Ishikawa (cell line): ENCODE measurements around the gene HYPK.

ENCODE experiments used
- CEBPB ChIP-seq: IDR thresholded peaks from 2 replicates; pipeline ENCODE4 v1.6.1; 2012
- CREB1 ChIP-seq: IDR thresholded peaks from 2 replicates; pipeline ENCODE4 v1.6.1; 2012; ENCODE audit warnings: low read depth
- EGR1 ChIP-seq: IDR thresholded peaks from 2 replicates; pipeline ENCODE4 v1.6.1; 2012
- EP300 ChIP-seq: IDR thresholded peaks from 2 replicates; pipeline ENCODE4 v1.6.1; 2012; ENCODE audit warnings: borderline replicate concordance
- FOXM1 ChIP-seq: IDR thresholded peaks from 2 replicates; pipeline ENCODE4 v1.6.1; 2012; ENCODE audit warnings: low read depth, borderline replicate concordance
- NFIC ChIP-seq: IDR thresholded peaks from 2 replicates; pipeline ENCODE4 v1.6.1; 2012
- RAD21 ChIP-seq: IDR thresholded peaks from 2 replicates; pipeline ENCODE4 v1.6.1; 2012; ENCODE audit warnings: low read depth
- TAF1 ChIP-seq: IDR thresholded peaks from 2 replicates; pipeline ENCODE4 v1.6.1; 2012; ENCODE audit warnings: low read depth, mild to moderate bottlenecking
- TCF12 ChIP-seq: IDR thresholded peaks from 2 replicates; pipeline ENCODE4 v1.6.1; 2012; ENCODE audit warnings: low read depth
- TEAD4 ChIP-seq: IDR thresholded peaks from 2 replicates; pipeline ENCODE4 v1.6.1; 2012
- YY1 ChIP-seq: IDR thresholded peaks from 2 replicates; pipeline ENCODE4 v1.6.1; 2012; ENCODE audit warnings: low read depth
- ZBTB7A ChIP-seq: IDR thresholded peaks from 2 replicates; pipeline ENCODE4 v1.6.1; 2012; ENCODE audit warnings: low read depth
- TF ChIP-seq, protein P1 (sequence below): IDR thresholded peaks from 2 replicates; pipeline ENCODE4 v1.6.1; 2012
- TF ChIP-seq, protein P2 (sequence below): IDR thresholded peaks from 2 replicates; pipeline ENCODE4 v1.6.1; 2012
- TF ChIP-seq, protein P3 (sequence below): IDR thresholded peaks from 2 replicates; pipeline ENCODE4 v1.6.1; 2012; ENCODE audit warnings: low read depth, mild to moderate bottlenecking

Gene HYPK, protein sequence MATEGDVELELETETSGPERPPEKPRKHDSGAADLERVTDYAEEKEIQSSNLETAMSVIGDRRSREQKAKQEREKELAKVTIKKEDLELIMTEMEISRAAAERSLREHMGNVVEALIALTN

DNA sequence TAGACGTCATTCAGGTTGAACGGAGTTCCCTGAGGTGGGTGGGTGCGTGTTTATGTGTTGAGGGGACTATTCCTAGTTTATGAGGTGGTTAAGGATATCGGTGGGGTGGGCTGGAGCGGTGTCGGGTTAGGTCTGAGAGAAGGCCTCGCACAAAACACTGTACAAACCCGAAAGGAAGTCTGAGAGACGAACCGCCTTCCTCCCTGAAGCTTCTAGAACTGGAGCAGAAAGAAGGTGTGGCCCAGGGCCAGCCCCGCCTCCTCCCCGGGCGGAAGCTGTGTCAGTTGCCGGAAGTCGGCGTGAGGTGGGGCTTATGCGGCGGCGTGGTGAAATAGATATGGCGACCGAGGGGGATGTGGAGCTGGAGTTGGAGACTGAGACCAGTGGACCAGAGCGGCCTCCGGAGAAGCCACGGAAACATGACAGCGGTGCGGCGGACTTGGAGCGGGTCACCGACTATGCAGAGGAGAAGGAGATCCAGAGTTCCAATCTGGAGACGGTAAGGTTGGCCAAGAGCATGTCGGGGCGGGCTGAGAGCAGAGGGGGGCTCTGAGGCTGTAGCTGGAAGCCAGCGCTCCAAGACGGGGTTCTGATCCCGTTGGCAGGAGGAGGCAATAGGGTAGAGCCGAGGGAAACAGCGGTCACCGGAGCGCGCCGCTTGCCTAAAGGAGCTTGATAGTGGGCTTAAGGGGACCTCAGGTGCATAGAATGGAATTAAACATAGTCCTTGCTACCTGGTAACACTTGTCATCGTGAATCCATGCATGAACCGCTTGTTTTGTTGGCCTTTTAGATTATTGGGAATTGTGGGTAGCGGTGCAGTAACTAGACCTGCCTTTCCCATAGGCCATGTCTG lies at the start of gene HYPK:
Gene HYPK, plus strand, starts transcription at position 314 of the 856 bp plus-strand sequence. Its CDS starts 24 bp downstream, at position 338.
- no peak for TF ChIP-seq EP300
- 0 out of 2 replicates have a peak, but pooled peaks have one; percentile 51 for TF ChIP-seq CREB1
- peak; percentile 92 for TF ChIP-seq YY1
- TF ChIP-seq CEBPB = no peak
- no peak for TF ChIP-seq TCF12
- TF ChIP-seq RAD21 = no peak
- TF ChIP-seq TAF1 = peak; percentile 88
- TF ChIP-seq, protein P1, sequence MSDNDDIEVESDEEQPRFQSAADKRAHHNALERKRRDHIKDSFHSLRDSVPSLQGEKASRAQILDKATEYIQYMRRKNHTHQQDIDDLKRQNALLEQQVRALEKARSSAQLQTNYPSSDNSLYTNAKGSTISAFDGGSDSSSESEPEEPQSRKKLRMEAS = peak; percentile 80
- TF ChIP-seq NFIC = no peak
- no peak for TF ChIP-seq EGR1

DNA sequence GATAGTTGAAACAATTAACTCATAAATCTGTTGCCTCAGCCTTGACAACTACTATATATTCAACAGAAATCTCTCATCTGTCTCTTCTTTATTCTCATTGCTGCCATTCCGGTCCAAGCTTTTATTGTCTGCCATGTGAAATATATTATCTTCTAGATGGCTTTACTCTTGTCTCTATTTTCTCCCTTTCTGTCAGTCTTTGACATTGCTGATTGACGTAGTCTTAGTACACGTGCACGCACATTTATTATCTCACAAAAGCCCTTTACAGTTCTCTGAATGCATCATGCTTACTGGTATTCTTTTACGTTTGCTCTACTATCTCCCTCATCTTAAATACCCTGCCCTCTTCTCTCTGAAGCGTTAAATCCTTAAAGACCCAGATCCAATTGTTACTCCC lies 48.5 kb upstream of the HYPK start:
- TF ChIP-seq FOXM1 = no peak
- TF ChIP-seq NFIC = no peak
- TF ChIP-seq, protein P2, sequence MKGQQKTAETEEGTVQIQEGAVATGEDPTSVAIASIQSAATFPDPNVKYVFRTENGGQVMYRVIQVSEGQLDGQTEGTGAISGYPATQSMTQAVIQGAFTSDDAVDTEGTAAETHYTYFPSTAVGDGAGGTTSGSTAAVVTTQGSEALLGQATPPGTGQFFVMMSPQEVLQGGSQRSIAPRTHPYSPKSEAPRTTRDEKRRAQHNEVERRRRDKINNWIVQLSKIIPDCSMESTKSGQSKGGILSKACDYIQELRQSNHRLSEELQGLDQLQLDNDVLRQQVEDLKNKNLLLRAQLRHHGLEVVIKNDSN = no peak
- no peak for TF ChIP-seq EGR1

DNA sequence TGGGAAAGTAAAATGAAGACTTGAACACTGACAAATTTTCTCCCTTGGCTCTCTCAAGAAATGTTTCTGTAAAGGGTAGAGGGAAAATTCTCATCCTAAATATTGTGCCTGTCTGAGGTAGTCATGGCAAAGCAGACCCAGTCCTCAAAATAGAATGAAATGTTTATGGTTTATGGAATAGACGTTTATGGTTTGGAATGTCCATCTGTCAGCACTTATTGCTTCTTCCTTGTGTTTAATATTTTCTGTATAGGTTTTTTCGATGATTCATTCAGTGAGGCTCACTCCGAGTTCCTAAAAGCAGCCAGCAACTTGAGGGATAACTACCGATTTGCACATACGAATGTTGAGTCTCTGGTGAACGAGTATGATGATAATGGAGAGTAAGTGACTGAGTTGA lies 37.6 kb upstream of the HYPK start:
- TF ChIP-seq, protein P2 = no peak
- TF ChIP-seq YY1 (no peak), CEBPB (no peak), TEAD4 (no peak)

DNA sequence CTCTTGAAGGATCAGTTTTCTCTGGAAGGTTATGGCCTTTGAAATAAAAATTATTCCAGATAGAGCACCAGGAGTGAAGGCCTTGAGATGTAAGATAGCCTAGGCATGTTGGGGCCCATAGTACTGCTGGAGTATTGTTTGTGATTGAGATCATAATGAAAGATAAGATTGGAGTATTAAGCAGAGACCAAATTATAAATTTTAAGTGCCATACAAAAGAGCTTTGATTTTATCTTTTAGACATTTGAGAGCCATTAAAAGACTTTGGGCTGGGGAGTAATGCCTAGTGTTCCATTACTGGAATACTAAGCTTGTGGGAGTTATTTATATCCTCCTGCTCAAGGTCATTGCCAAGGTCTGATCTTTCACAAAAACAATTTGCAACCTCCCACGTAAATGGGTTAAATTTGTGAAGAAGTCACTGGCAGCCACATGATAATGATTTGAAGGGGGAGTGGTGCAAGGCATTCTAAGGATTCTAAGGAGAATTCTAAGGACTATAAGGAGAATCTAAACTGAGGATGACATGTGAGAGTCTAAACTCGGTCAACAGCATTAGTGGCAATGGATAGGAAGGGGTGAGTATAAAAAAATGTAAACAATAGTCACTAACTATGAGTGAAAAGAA lies 36.5 kb upstream of the HYPK start:
- TF ChIP-seq RAD21 (no peak), YY1 (no peak), ZBTB7A (no peak), TAF1 (no peak), FOXM1 (no peak), TEAD4 (no peak), NFIC (no peak), TCF12 (no peak), CEBPB (no peak)
- TF ChIP-seq, protein P1 = no peak
- TF ChIP-seq, protein P3, sequence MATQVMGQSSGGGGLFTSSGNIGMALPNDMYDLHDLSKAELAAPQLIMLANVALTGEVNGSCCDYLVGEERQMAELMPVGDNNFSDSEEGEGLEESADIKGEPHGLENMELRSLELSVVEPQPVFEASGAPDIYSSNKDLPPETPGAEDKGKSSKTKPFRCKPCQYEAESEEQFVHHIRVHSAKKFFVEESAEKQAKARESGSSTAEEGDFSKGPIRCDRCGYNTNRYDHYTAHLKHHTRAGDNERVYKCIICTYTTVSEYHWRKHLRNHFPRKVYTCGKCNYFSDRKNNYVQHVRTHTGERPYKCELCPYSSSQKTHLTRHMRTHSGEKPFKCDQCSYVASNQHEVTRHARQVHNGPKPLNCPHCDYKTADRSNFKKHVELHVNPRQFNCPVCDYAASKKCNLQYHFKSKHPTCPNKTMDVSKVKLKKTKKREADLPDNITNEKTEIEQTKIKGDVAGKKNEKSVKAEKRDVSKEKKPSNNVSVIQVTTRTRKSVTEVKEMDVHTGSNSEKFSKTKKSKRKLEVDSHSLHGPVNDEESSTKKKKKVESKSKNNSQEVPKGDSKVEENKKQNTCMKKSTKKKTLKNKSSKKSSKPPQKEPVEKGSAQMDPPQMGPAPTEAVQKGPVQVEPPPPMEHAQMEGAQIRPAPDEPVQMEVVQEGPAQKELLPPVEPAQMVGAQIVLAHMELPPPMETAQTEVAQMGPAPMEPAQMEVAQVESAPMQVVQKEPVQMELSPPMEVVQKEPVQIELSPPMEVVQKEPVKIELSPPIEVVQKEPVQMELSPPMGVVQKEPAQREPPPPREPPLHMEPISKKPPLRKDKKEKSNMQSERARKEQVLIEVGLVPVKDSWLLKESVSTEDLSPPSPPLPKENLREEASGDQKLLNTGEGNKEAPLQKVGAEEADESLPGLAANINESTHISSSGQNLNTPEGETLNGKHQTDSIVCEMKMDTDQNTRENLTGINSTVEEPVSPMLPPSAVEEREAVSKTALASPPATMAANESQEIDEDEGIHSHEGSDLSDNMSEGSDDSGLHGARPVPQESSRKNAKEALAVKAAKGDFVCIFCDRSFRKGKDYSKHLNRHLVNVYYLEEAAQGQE = no peak
- TF ChIP-seq, protein P2 = no peak

DNA sequence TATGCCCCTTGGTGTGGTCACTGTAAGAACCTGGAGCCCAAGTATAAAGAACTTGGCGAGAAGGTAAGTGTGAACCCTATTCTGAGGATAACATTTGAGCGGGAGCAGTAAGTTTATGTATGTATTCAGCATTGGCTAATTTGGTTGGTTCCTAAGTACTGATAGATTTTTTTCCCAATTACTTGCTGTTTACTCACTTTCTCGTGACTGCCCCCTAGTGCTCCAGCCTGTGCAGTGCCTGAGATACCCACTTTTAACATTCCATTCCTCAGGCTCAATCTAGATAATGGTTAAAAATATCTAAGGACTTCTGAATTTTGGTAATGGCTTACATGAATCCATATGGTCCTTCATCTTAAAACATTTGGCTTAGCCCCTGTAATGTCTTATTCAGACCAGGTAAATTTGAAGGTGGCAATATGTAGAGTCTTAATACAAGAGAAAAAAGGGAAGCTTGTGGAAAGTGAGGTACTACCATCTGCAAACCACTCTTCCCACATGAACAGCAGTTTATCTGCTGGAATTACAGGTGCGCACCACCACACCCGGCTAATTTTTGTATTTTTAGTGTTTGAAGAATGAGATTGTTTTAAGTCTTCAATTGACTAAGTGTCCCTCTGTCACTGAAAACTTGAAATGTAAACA lies 30.7 kb upstream of the HYPK start:
- TF ChIP-seq RAD21 (peak; percentile 56), EP300 (no peak), CREB1 (no peak)
- TF ChIP-seq, protein P1 = no peak

DNA sequence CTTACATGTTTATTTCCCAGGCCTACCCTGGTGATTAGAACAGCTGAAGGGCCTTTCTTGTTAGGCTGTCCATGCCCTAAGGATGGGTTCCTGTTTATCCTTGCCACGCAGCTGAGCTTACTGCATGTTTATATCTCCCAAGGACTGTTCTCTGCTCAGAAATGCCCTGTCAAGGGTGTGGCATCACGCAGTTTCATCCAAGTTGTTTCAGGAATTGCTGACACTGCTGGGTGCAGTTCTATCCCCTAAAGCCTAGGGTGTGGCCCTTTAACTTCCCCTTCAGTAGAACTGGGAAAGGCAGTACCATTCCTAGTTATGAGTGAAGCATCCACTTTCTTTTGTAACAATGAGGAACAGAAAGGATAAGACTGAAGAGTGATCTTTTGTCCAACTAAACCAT lies 28.6 kb upstream of the HYPK start:
- no peak for TF ChIP-seq NFIC
- TF ChIP-seq, protein P2 = no peak
- no peak for TF ChIP-seq FOXM1
